AG08395 (cell line): Measurements from ENCODE around the gene KCNQ5.

Experiments
- DNase-seq: peaks from one replicate; pipeline ENCODE4 v3.0.0; 2012; ENCODE audit warnings: mixed read lengths, low spot score

The KCNQ5 gene

DNA sequence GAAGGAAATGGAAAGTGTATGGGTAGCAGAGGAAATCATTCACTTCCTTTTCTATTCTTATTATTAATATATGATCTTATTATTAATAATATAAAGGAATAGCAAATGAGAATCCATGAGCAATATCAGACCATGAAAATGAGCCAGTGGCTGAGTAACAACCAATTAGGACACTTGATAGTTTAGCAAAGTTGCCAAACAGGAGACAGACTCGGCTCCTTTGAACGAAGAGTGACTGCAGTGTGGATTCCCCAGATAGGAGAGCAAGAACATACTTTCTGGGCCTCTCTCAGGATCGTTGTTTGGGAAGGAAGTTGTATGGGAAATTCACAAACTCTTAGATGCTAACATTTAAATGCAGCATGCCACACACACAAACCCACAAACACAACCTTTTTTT lies 381.4 kb downstream of the KCNQ5 start:
- no peak for DNase-seq

DNA sequence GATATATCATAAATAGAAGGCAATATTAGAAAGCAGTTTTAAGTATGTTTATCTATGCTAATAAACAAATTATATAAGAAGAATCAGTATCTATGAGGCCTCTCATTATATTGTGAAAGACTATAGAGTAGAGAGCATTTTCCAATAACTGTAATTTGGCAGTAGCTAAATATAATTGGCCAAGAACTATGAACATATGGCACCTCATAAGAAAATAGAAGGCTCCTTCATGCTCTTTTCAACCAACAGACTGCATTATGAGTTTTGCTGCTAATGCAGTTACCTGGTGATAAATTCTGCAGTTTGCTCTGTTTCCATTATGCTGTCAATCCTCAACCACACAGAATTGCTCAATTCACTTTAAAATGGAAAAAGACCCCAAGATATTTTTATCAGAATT lies 382.4 kb downstream of the KCNQ5 start:
- no peak for DNase-seq

DNA sequence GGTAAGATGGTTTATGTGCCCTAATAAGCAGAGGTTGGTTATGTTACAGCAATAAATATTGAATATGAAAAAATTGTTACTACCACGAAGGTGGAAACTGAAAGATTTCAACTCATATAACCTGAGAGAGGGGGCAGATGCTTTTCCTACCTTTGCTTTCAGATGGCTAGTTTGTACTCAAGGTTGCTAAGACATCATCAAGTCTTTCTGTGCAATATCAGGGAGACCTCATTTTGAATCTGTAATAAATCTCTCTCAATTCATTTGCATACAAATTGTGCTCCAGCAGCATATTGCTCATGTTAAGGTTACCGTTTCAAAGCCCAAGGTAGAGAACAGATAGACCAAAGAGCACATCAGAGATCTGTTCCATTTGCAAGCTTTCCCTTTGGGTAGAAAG lies 383.0 kb downstream of the KCNQ5 start:
- DNase-seq: no peak

DNA sequence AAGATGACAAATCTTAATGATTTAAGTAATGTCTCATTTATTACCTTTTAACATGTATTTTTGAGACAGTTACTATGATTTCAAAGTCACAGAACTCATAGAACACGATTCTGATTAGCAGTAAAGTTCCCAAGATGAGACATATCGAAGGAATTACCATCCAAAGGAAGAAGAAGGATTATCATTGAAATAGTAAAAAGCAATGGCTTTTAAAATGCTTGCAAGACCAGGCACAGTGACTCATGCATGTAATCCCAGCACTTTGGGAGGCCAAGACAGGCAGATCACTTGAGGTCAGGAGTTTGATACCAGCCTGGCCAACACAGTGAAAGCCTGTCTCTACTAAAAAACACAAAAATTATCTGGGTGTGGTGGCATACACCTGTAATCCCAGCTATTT lies 384.3 kb downstream of the KCNQ5 start:
- DNase-seq: no peak

DNA sequence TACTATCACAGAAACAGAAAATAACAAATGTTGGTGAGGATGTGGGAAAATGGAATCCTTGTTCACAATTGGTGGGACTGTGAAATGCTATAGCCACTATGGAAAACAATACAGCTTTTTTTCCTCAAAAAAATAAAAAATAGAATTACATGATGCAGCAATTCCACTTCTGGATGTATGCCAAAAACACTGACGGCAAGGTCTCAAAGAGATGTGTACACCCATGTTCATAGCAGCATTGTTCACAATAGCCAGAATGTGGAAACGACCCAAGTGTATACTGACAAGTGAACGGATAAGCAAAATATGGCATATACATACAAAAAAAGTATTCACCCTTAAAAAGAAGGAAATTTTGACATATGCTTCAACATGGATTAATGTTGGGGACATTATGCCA lies 390.1 kb downstream of the KCNQ5 start:
- no peak for DNase-seq

DNA sequence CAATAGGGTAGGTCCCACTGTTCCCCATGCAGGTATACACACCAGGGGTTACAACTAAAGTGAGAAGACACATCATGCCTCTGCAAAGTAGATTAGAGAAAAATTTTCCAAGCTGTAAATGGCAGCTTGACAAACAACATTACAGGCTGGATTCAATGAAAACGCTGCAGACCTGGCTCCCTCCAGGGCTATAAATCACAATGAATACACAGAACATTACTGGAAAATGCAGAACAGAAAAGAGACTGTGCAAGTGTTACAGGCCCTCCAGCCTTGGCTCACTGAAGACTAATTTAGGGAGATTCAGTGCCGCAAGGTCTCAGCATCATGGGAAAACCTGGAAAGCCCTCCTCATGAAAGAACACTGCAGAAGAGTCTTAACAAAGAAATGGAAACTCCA lies 395.6 kb downstream of the KCNQ5 start:
- DNase-seq: no peak

DNA sequence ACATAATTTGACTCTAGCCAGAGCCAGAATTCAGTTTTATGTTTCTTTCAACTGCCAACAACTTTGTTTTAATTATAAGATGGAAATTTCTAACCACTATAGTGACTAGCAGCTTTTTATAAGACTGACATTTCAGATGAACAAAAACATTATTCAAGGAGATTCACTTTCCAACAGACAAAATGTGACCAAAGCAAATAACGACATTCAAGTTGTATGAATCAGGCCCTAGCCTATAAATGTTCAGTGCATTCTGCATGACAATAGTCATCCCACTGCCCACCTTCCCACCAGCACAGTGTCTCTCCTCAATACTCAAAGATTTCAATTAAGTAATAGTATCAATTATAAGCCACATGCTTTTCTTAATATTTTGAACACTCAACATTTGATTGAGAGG lies 402.7 kb downstream of the KCNQ5 start:
- DNase-seq: no peak

DNA sequence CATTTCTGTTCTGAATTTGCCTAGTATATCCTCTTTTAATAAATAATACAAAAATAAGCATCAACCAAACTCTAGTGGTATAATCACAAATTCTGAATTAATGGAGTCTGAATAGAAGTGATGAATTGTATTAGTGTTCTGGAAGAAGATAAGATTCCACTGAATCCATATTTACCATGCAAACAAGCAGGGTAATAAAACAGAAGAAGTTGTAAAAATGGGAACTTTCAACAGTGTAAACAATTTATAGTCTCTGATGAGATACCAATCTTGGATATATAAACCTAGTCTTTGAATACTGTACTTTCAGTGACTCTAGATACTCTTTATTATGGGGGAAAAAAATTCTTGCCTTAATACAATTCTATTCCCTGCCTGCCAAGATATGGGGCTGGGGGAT lies 405.8 kb downstream of the KCNQ5 start:
- no peak for DNase-seq

DNA sequence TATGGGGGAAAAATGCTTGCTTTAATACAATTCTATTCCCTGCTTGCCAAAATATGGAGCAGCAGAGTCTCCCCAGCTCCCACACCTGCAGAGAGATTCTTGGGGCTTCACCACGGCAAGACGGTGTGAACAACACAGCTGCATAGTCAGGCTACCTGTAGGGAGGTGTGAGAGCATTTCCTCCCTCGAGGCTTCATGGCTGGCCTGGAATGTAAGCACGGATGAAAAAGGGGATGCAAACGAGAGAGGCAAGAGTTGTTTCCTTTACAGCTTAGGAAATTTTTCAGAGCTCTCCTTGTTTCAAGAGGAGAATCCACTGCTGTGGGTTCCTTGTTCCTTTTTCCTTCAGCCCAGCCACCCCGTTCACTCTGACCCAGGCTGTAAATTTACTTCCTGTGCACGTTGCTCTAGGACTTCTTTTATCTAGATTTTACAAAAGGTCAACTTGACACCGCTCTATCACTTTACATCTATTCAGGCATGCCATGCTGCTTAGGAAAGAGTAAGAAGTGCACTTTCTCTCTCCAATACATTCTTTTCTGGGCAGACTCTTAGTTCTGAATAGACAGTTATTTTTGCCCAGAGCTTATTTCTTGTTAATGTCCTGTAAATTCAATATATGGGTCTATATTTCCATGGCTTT lies 406.4 kb downstream of the KCNQ5 start:
- no peak for DNase-seq

DNA sequence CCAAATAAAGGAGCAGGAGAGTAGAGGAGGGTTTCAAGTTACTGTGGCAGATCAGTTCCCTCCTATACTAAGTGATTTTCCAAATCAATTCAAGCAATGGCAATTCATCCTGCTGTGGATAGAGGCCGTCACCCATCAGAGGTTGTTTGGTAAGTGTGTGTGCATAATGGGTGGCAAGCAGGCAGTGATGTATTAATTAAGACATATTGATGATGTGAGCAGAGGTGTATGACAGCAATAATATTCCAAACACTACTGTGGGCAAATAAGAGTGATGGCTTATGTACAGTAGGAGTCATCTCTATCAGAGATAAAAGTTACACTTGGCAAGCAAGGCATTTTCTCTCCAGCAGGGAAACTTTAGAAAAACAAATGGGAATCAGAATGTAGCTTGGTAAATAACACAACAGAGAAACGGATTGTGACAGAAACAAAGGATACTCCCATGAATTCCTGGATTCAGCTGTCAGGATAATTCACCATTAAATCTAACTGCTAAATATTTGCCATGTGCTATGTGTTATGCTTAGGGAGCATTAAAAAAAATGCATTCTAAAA lies 407.1 kb downstream of the KCNQ5 start:
- no peak for DNase-seq

DNA sequence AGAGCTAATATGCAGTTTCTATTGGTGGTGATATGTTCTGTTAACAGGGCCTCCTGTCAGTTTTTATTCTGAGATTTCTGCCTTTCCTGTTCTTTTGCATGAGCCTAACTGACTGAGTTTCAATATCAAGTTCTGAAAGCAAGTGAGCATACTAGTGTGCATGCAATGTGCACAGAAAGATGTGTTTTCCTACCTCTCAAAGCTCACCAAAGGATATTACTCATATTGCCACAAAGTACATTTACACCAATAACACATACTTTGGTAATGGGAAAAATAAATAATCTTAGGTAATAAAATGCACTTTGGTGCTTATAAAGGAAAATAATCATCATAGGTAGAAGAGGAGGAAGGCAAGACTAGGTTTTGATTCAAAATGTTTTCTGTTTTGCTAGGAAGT lies 408.4 kb downstream of the KCNQ5 start:
- DNase-seq: no peak

DNA sequence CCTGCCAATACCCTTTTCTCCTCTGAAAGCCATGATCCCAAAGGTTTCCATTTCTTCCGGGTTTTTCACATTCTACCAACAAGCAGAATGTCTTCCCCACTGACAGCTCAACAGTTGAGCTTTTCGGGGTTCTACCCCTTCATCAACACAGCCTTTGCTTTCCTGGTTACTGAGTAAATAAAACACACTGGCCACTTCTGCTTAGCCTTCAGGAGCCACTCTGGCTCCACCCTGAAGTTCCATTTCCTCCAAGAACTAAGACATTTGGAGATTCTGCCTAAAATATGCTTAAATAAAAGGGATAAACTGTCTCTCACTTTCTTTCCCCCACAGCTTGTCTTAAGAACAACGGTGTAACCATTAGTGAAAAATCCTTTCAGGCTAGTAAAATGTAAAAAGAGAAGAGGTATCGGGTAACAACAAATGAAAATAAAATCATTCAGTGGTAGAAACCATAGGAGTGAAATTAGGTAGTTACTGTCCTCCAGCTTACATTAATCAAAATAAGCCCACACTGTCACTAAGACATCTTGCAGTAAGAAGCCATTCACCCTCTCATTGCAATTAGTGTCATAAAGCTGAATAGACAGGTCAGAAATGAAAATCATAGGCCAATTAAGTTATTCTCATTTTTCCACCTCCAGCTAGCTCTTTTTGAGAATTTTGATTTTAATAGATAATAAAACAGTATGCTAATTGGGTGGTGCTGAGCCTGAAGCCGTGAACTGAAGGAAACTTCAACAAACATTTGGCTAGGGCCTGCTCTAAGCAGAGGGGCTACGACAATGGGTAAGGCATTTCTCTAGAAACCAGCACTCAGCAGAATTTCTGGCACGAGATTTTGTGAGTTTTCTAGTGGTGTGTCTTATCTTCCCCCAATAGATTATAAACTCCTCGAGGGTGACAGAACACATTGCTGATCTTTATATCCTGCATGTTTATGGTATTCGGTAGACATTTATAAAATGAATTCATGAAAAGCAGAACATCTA lies 409.2 kb downstream of the KCNQ5 start:
- DNase-seq: no peak

DNA sequence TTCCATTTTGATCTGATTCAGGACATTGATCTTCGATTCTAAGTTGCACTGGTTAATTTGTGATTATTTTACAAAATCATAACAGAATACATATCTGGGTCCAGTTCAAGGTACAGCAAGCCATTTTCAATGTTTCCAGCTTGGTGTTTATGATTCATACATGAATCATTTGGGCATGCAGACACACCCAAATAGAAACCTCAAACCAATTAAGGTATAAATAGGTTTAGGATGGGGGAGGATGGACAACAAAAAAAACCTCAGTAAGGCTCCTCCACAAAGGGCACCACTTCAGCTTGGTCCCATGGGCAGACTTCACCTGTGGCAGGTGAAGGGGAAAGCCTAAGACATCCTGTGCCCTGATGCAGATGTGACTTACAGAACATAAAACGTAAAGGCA lies 410.7 kb downstream of the KCNQ5 start:
- DNase-seq: peak; percentile 27

DNA sequence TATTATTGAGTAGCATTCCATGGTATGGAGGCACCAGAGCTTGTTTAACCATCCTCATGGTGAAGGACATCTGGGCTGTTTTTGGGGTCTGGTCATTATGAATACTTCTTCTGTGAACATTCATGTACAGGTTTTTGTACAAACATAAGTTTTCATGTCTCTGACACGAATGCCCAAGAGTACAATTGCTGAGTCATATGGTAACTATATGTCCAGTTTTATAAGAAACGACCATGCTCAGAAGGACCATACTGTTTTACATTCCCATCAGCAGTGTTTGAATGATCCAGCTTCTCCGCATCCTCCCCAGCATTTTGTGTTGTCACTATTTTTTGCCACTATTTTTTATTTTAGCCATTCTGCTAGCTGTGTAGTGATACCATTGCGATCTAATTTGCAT lies 414.8 kb downstream of the KCNQ5 start:
- no peak for DNase-seq

DNA sequence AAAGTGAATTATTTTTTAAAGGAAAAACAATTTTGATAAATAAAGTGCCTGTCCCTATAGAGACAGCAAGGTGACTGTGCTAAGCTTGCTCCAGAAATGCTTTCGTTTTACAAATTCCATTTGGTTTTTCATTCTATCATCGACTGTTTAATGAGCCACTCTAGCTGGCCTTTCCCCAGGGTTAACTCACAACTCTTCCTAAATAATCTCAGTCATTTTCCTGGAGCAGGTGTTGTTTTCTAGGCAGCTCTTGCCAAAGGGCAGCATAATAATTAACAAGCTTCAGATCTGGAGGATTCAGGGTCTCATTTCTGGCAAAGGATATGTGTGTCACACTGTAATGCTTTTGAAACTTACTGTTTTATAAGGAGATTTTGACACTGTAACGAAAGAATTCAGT lies 419.2 kb downstream of the KCNQ5 start:
- no peak for DNase-seq

DNA sequence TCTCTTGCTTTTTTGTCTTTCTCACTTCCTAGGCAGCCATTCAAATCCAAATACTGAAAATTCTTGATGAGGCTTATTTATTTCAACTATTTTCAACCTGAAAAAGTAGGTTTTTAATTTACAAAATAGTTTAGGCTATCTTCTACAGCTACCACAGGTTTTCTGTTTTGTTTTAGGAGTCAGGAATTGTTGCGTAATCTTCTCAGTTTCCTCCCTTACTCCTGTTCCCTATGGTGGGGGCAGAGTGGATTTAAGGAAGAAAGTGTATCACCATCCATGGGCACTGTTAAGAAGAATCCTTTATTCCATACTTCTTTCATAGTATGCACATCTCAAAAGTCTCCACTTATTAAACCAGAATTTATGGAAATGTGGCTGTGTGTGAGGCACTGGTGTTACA lies 421.0 kb downstream of the KCNQ5 start:
- DNase-seq: no peak

DNA sequence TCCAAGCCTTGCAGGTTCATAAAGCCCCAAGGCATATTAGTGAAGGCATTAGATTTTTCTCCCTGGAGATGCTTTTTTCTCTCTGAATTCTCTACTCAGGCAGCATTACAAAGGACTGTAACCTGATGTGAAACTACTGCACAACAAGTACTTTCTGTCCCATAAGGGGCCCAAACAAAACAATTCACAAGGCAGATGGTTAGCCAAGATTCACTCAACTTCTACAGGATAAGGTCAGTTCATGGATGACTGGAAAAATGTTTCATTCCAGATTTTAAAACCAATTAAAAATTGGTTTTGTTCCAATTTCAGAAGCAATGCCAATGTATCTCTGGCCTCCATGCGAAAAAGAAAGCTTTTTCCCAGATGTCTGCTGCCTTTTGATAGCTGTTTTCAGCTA lies 421.6 kb downstream of the KCNQ5 start:
- no peak for DNase-seq

DNA sequence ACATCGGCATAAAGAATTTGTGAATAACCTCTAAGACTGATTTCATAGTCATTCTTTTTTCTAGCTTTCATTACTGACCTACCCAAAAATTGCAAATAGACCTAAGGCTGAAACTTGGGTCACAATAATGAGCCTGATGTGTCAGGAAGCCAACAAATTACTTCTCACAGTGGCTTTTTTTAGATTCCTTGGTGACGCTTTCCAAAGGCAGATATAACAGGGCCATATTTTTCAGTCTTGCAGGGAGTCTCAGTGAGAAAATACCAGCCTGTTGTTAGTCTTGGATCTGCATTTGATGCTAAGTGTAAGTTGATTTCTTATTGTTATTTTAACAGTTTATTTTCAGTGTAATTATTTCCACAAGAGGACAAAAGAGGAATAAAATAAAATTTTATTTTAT lies 423.7 kb downstream of the KCNQ5 start:
- no peak for DNase-seq

DNA sequence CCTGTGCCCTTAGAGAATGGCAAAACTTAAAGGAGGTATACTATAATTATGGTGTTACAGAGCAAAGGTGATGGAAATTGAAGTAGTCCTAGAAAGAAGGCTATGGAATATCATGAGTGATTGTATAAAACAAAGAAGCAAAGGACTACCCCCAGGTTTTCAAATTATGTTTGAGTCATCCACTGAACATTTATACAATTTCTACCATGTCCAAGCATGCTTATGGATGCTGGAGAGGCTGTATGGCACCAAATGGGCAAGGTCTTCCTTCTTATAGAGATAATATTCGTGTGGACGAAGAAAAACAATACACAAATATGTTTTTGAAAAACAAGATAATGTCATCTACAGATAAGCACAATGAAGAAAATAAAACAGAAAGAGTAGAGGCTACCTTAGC lies 425.9 kb downstream of the KCNQ5 start:
- no peak for DNase-seq

DNA sequence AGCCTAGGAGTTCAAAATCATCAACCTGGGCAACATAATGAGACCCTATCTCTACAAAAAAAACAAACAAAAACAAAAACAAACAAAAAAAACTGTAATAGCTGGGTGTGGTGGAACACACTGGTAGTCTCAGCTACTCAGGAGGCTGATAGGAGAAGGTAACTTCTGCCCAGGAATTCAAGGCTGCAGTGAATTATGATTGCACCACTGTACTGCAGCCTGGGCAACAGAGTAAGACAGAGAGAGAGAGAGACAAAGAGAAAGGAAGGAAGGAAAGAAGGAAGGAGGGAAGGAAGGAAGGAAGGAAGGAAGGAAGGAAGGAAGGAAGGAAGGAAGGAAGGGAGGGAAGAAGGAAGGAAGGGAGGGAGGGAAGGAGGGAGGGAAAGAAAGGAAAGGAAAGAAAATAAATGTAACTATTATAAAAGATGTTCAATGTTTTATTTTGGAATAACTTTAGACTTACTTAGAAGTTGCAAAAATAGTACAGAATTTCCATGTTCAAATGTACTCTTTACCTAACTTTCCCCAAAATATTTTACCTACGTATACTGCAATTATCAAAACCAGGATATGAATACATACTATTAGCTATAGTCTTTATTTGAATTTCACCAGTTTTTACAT lies 428.2 kb downstream of the KCNQ5 start:
- DNase-seq: no peak

DNA sequence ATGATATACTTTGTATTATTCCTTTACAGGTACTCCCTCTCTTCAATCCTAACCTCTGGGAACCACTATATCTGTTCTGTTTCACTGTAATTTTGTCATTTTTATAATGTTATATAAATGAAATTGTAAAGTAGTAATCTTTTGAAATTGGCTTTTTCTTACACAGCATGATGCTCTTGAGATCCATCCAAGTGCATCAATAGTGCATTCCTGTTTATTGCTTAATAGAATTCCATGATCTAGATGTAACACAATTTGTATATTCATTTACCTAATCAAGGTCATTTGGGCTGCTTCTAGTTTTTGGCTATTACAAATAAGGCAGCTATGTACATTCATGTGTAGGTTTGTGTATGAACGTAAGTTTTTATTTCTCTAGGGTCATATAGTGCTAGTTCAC lies 428.8 kb downstream of the KCNQ5 start:
- DNase-seq: no peak

DNA sequence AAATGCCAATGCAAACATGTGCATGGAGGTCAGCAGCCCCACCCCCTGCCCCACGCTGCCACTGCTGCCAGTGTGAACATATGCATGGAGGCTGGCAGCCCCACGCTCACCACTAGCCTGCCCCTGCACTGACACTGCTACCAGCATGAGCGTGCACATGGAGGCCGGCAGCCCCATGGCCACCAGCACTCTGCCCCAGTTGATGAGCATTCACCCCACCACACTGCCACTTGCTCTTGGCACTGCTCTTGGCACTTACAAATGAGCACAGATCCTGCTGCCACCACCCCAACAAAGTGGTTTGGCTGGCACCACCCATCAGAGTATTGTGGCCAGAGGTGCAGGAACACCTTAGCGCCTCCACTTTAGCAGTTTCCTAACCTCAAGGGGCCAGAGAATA lies 429.3 kb downstream of the KCNQ5 start:
- no peak for DNase-seq

DNA sequence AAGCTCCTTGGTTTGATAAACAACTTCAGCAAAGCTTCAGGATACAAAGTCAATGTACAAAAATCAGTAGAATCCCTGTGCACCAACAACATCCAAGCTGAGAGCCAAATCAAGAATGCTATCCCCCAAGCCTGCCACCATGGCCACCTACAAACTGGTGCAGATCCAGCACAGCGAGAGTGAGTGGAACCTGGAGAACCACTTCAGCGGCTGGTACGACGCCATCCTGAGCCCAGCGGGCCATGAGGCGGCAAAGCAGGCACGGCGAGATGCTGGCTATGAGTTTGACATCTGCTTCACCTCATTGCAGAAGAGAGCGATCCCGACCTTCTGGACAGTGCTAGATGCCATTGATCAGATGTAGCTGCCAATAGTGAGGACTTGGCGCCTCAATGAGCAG lies 433.1 kb downstream of the KCNQ5 start:
- DNase-seq: no peak
